Uterus (tissue), 2 donors: Measurements from ENCODE around the gene KPTN.

Source experiments
- POLR2A ChIP-seq, 2 donors: fragments of 450-650 bp; IDR thresholded peaks; one replicate each; pipeline ENCODE4 v1.6.1; 2016; ENCODE audit warnings: antibody characterized with exemption in 2 of 2, mild to moderate bottlenecking in 1 of 2, moderate library complexity in 1 of 2
- TF ChIP-seq, protein P1 (sequence below), 4 experiments: fragments of 200-600 bp in 2 of 4; fragments of 450-650 bp in 2 of 4; sonication (generic) in 2 of 4; IDR thresholded peaks; one replicate each; pipeline ENCODE4 v1.5.1; 2016 to 2019; ENCODE audit warnings: antibody characterized with exemption in 4 of 4, mild to moderate bottlenecking in 2 of 4, moderate library complexity in 1 of 4

DNA sequence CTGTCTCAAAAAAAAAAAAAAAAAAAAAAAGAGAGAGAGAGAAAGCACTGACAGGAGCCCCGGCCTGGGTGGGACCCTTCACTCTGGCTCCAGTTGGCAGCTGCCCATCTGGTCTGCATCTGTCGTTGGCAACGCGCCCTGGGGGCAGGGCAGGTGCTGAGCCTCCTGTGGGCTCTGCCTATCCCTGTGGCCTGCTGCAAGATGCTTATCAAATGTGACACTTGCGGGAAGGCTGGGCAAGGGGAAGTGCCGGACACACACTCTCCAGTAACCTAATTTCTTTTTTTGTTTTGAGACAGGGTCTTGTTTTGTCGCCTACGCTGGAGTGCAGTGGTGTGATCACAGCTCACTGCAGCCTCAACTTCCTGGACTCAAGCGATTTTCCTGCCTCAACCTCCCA is 10.7 kb upstream of the KPTN start:
- TF ChIP-seq, protein P1, sequence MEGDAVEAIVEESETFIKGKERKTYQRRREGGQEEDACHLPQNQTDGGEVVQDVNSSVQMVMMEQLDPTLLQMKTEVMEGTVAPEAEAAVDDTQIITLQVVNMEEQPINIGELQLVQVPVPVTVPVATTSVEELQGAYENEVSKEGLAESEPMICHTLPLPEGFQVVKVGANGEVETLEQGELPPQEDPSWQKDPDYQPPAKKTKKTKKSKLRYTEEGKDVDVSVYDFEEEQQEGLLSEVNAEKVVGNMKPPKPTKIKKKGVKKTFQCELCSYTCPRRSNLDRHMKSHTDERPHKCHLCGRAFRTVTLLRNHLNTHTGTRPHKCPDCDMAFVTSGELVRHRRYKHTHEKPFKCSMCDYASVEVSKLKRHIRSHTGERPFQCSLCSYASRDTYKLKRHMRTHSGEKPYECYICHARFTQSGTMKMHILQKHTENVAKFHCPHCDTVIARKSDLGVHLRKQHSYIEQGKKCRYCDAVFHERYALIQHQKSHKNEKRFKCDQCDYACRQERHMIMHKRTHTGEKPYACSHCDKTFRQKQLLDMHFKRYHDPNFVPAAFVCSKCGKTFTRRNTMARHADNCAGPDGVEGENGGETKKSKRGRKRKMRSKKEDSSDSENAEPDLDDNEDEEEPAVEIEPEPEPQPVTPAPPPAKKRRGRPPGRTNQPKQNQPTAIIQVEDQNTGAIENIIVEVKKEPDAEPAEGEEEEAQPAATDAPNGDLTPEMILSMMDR (IDR thresholded peaks at IDR 0.05) = no peak
- no peak for TF ChIP-seq POLR2A (IDR thresholded peaks at IDR 0.05)
